GM21360 (cell line): ENCODE measurements around the gene PRSS2.

Experiments
- ATAC-seq: cut with Tn5 transposase; IDR thresholded peaks from one replicate; pipeline ENCODE4 v1.9.1; 2021; ENCODE audit warnings: mild to moderate bottlenecking, moderate library complexity; ENCODE audit not compliant: unreplicated experiment

PRSS2 gene

GRCh38 chr7:142800699-142801260 lies 30.0 kb downstream of the PRSS2 start:
- no peak for ATAC-seq

- no peak for ATAC-seq
Observed at GRCh38 chr7:142801601-142802295, 31.0 kb downstream of the PRSS2 start.

DNA sequence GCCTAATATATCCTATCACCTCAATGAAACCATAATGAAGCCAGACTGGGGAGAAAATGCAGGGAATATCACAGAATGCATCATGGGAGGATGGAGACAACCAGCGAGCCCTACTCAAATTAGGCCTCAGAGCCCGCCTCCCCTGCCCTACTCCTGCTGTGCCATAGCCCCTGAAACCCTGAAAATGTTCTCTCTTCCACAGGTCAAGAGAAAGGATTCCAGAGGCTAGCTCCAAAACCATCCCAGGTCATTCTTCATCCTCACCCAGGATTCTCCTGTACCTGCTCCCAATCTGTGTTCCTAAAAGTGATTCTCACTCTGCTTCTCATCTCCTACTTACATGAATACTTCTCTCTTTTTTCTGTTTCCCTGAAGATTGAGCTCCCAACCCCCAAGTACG lies 31.5 kb downstream of the PRSS2 start:
- ATAC-seq = no peak

DNA sequence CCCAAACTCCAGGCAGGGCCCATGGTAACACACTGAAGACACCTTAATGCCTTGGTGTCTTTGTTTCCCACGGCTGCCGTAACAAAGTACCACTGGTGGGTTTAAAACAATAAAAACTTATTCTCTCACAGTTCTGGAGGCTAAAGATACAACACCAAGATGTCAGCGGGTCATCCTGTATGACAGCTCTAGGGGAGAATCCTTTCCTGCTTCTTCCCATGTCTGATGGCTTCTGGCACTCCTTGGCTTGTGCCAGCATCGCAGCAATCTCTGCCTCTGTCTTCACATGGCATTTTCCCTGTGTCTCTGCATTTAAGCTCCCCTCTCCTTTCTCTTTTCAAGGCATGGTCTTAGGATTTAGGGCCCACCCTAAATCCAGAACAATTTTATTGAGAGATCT lies 33.1 kb downstream of the PRSS2 start:
- ATAC-seq = no peak

DNA sequence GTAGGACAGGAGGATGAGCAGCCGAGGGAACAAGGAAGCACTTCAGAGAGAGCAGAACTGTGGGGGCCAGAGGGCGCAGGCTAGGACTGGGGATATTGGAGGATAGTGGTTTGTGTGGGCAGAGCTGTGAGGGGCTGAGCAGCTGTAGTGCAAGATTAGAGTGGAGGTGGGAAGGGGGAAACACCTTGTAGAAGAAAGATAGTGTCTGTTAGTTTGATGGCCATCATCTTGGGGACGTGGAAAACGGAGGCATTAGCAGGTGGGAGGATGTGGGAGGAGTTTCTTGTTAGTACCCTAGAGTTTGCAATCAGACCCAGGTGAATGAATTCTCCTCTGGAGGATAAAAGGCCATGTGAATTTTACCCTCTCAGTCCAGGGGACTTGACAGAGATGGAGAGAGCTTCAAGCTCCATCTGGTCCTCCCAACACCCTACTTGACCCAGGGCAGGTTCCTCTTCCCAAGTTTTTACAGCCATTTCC lies 34.0 kb downstream of the PRSS2 start:
- no peak for ATAC-seq

DNA sequence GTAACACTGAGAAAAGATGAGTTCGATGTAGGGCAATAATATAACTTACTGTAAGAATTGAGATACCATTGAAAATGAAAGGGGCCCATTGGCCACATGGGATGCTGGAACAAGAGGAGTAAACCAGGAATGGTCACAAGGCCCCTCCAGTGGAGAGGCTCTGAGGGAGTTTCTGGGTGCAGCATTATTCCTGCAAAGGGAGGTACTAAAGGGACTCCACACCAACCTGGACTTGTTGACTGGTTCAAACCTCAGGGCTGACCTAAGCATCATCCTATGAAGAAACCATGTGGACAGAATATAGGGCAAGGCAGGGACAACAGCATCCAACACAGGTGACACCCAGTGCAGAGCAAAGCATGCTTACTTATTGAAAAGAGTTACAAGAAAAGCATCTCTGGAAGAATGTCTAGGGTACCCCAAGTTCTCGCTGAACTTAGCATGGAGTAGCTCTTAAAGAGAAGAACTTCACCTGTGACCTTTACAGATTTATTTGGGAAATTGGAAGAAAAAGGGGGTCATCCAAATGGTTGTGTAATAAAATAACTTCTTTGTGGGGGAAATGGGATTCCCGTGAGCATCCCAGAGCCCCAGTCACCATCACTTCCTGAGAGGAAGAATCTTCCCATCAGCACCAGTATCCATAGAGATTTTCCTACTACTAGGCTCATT lies 34.7 kb downstream of the PRSS2 start:
- no peak for ATAC-seq

DNA sequence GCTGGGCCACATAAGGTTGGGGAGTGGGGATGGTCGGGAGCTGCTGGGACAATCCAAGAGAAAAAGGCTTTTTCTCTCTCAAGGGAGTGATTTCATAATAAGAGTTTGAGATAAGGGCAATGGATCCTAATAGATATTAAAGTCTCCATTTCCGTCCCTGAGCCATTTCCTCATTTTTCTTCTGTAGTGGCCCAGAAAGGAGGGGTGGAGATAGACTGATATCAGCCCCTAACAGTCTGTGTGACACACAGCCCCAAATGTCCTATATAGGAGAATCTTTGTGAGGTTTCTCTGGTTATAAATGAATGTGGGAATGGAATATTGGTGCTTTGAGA lies 35.2 kb downstream of the PRSS2 start:
- ATAC-seq = no peak

DNA sequence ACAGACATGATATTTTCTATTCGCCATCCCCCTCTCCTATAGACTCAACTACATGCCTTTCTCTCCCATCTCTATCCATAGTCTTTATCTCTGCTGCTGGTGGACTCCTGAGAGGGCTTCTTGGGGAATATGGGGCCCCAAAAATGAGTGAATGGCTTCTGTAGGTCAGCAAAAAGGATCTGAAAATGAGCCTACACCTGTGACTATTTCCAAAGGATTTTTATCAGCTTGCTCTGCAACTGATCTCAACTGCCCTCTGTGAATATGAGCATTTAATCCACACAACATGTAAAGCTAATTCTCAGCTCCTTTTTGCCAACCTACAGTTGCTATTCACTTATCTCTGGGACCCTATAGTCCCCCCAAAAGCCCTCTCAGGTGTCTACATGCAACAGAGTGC lies 36.2 kb downstream of the PRSS2 start:
- ATAC-seq = no peak

DNA sequence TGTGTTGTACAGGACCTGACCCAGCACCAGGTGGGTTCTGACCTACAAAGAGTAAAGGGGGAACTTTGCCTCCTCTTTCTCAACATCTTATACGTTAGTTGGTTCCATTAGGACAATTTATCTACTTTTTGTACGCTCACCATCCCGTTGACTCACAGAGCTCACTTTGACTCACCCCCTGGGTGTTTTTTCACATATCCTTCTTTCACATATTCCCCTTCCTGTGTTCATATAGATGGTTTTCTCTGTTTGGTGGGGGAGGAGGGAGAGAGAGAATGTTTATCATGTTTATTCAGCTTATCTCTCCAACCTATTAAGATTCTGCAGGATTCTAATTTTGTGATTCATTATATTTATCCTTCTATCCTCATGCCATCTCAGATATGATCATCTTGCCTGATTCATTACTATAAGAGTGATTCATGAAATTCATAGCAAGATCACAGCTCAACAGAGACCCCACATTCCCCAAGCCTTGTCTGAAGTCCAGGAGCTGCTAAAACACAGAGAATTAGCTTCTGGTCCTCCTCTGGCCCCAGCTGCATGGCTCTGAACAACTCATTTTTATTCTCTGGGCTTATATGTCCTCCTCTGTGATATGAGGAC lies 37.2 kb downstream of the PRSS2 start:
- ATAC-seq = no peak

- peak; percentile 21 for ATAC-seq
Observed at GRCh38 chr7:142808461-142808801, 37.7 kb downstream of the PRSS2 start.

DNA sequence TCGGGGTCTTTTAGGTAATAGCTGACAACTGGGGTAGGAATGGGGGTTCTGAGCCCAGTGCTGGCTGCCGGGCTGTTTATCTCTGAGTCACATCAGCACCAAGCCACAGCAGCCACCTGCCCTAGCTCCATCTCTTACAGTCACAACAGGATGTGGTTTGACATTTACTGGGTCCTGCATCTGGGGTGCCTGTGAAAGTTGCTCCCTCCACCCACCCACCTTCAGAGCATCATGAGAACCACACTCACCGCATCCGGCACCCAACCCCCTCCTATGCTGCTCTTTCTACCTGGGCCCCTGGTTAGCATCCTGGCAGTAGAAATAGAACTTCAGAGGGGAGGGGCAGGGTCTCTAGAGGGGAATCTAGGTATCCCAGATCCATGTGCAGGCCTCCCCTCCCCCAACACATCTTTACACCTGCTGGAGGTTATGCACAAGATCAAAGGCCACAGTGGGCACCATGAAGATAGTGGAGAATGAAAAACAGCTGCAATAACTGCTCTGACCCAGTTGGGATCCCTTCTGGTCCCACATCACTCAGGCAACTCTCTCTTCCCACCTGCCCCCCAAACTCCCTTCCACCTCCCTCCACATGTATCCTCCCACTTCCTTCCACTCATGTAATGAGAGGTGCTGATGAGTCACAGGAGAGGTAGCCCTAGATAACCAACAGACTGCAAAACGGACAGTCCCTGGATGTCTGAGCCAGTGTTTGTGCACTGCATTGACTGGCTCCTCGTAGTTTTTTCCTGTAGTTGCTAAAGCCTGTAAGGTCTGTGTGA lies 38.2 kb downstream of the PRSS2 start:
- peak; percentile 86 for ATAC-seq

GRCh38 chr7:142809671-142810070 lies 38.9 kb downstream of the PRSS2 start:
- ATAC-seq = no peak

GRCh38 chr7:142811154-142811737 lies 40.5 kb downstream of the PRSS2 start:
- ATAC-seq = no peak

GRCh38 chr7:142812437-142813215 lies 41.9 kb downstream of the PRSS2 start:
- no peak for ATAC-seq

GRCh38 chr7:142813226-142813625 lies 42.5 kb downstream of the PRSS2 start:
- ATAC-seq = no peak

- ATAC-seq = no peak
Observed at GRCh38 chr7:142813699-142814098, 42.9 kb downstream of the PRSS2 start.

DNA sequence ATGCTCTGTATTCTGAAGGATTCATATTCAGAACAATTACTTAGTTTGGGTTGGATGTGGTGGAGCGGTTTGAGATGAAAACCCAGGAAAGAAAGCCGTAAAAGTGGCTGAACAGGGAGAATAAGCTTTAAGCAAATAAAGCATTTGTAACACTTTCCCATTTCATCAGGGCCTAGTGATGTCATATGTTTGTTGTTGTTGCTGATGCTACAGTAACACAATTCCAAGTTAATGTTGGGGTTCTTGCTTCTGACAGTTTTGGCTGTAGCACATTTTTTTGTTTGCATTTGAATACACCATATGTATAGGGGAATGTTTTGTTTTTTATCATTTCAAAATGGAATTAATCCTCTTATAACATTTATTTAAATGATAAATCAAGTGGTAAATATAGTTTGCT lies 43.7 kb downstream of the PRSS2 start:
- ATAC-seq = no peak

DNA sequence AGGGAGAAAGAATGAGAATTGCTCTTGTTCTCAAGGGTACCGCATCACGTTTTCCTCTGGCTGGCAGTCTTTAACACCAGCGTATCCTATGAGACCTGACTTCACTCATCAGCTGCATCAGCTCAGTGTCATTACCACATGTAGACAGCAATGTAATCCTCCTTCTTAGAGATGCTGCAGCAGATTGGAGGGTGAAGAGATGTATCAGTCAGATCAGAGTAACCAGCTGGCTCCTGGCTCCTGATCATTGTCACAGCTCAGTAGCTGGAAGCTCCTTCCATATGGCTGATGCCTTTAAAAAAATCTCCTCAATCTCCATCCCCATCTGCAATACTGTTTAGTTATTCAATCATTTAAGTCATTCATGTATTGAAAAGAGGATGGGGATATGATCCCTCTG lies 44.4 kb downstream of the PRSS2 start:
- no peak for ATAC-seq

DNA sequence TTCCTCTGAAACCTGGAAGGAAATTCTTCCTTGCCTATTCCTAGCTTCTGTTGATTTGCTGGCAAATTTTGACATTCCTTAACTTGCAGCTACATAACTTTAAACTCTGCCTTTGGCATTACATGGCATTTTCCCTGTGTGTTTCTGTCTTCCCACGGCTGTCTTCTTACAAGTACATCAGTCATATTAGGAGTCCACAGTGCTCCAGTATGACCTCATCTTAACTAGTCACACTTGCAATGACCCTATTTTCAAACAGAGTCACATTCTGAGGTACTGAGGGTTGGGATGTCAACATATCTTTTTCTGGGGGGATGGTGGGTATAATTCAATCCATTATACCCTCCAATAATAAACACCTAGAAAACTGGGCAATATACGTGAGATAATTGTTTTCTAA lies 46.7 kb downstream of the PRSS2 start:
- no peak for ATAC-seq

- ATAC-seq = no peak
Observed at GRCh38 chr7:142819530-142819929, 48.8 kb downstream of the PRSS2 start.
